ENCODE measurements around the gene ADCY7. TPM values are rescaled to one million over a fixed set of nuclear protein-coding genes. Genes with fewer than 3 reads are reported as not detected.

Gene ADCY7
- total and polyA plus RNA-seq, 2 experiments from 2014 or later = 9.3 to 28.8 TPM

- DNase-seq (ENCODE audit: low read depth in 1 of 2, low spot score in 1 of 2) = no peak
Observed at GRCh38 chr16:50292566-50292948, 26.2 kb downstream of the ADCY7 start.

GRCh38 chr16:50293041-50293783, 26.9 kb downstream of the ADCY7 start:
- Histone ChIP-seq H3K36me3 (no peaks in the 10 kb centered on the region), H3K4me1 (ENCODE audit: low read depth) (peaks cover 8% of the 10 kb centered on the region), H3K4me3 (no peak overlapping the region), H3K27ac (no peak overlapping the region), H3K9me3 (ENCODE audit: low read depth) (no peaks in the 10 kb centered on the region), H3K27me3 (no peaks in the 10 kb centered on the region)
- TF ChIP-seq CTCF (IDR thresholded peaks at IDR 0.05; ENCODE audit: low read depth, low read length) = no peak
- DNase-seq (ENCODE audit: low read depth in 1 of 2, low spot score in 1 of 2) = no peak

More at GRCh38 chr16:50292566-50292948, 26.2 kb downstream of the ADCY7 start:
- Histone ChIP-seq H3K9me3 (ENCODE audit: low read depth) (no peaks in the 10 kb centered on the region), H3K36me3 (no peaks in the 10 kb centered on the region), H3K27me3 (no peaks in the 10 kb centered on the region), H3K4me3 (no peak overlapping the region), H3K27ac (no peak overlapping the region), H3K4me1 (ENCODE audit: low read depth) (peaks cover 1% of the 10 kb centered on the region)
- TF ChIP-seq CTCF (IDR thresholded peaks at IDR 0.05; ENCODE audit: low read depth, low read length) = no peak

- no peaks in the 10 kb centered on the region for H3K36me3 ChIP-seq
- TF ChIP-seq CTCF (IDR thresholded peaks at IDR 0.05; ENCODE audit: low read depth, low read length) = no peak
- no peaks in the 10 kb centered on the region for H3K27me3 ChIP-seq
- H3K27ac ChIP-seq = no peak overlapping the region
- H3K9me3 ChIP-seq (ENCODE audit: low read depth) = no peaks in the 10 kb centered on the region
- no peak for DNase-seq (ENCODE audit: low read depth in 1 of 2, low spot score in 1 of 2)
- no peak overlapping the region for H3K4me3 ChIP-seq
- peaks cover 9% of the 10 kb centered on the region for H3K4me1 ChIP-seq (ENCODE audit: low read depth)
Observed at GRCh38 chr16:50293994-50294855, 27.9 kb downstream of the ADCY7 start.

- no peaks in the 10 kb centered on the region for H3K9me3 ChIP-seq (ENCODE audit: low read depth)
- no peak for DNase-seq (ENCODE audit: low read depth in 1 of 2, low spot score in 1 of 2)
- no peaks in the 10 kb centered on the region for H3K36me3 ChIP-seq
- peaks cover 9% of the 10 kb centered on the region for H3K4me1 ChIP-seq (ENCODE audit: low read depth)
- no peak overlapping the region for H3K4me3 ChIP-seq
- H3K27ac ChIP-seq = no peak overlapping the region
- no peak for TF ChIP-seq CTCF (IDR thresholded peaks at IDR 0.05; ENCODE audit: low read depth, low read length)
- no peaks in the 10 kb centered on the region for H3K27me3 ChIP-seq
Observed at GRCh38 chr16:50294955-50295354, 28.6 kb downstream of the ADCY7 start.

GRCh38 chr16:50295541-50296132, 29.3 kb downstream of the ADCY7 start:
- Histone ChIP-seq H3K27ac (no peak overlapping the region), H3K27me3 (no peaks in the 10 kb centered on the region), H3K4me1 (ENCODE audit: low read depth) (peaks cover 9% of the 10 kb centered on the region), H3K9me3 (ENCODE audit: low read depth) (no peaks in the 10 kb centered on the region), H3K4me3 (no peak overlapping the region), H3K36me3 (no peaks in the 10 kb centered on the region)
- no peak for TF ChIP-seq CTCF (IDR thresholded peaks at IDR 0.05; ENCODE audit: low read depth, low read length)
- DNase-seq (ENCODE audit: low read depth in 1 of 2, low spot score in 1 of 2) = no peak

All from cardiac muscle cell (in vitro differentiated cells and primary cell).